AG04450 (cell line): ENCODE results near the gene CNNM3. TPM values are rescaled to one million over a fixed set of nuclear protein-coding genes. Genes with fewer than 3 reads are reported as not detected.
"Not testable (repeated sequence)": the region's sequence is repeated elsewhere in the genome, so short reads cannot be mapped to it uniquely, and the experiment has no call there.

Experiments used
- CTCF ChIA-PET: fragments of 300-600, 350-600 bp; formaldehyde crosslinking; extraction: SDS; loops from one replicate; lab custom pipeline; 2022; ENCODE audit warnings: antibody characterized with exemption, inconsistent platforms; lab: Charles Lee
- POLR2A ChIA-PET: fragments of 350-600 bp; formaldehyde crosslinking; extraction: SDS; loops from one replicate; lab custom pipeline; 2021; ENCODE audit warnings: antibody characterized with exemption, inconsistent platforms; lab: Yijun Ruan, JAX
- DNase-seq: peaks from one replicate; pipeline ENCODE4 v3.0.0-alpha.2; 2011; ENCODE audit warnings: low read depth, low spot score
- H3K27ac ChIP-seq: one replicate; pipeline ENCODE4 v1.5.1; 2012; ENCODE audit warnings: low read depth, low read length, control low read depth
- H3K27me3 ChIP-seq: one replicate; pipeline ENCODE4 v1.6.0; 2012; ENCODE audit warnings: low read length; ENCODE audit not compliant: control insufficient read depth, insufficient read depth
- H3K4me3 ChIP-seq: 2 replicates; pipeline ENCODE4 v1.5.1; 2011; ENCODE audit warnings: mild to moderate bottlenecking, low read depth, low read length, control low read depth
- H3K9me3 ChIP-seq: 2 replicates; pipeline ENCODE4 v1.5.1; 2012; ENCODE audit warnings: low read length; ENCODE audit not compliant: control insufficient read depth, insufficient read depth
- CTCF ChIP-seq: IDR thresholded peaks from 2 replicates; pipeline ENCODE4 v1.5.1; 2011; ENCODE audit warnings: low read depth, low read length, control low read depth, inconsistent platforms
- polyA plus RNA-seq: library from polyadenylated mRNA; depleted of rRNA; stranded (reverse); fragments of >200 nt; gene quantifications from 2 replicates; pipeline ENCODE4 v1.2.3, GENCODE V29; 2011

CNNM3 gene
- polyA plus RNA-seq, 1 experiment = 5.1 TPM

- Histone ChIP-seq H3K27me3 (no peaks in the 10 kb centered on the region), H3K9me3 (no peaks in the 10 kb centered on the region), H3K27ac (no peak overlapping the region), H3K4me3 (no peak overlapping the region)
- ChIA-PET POLR2A (no interaction called here), CTCF (interaction anchor here (1.1 kb wide), 1 partner anchor 7 kb away, joined by 3 read pairs; no protein-coding TSS in a partner anchor)
- no peak for DNase-seq
- no peak for TF ChIP-seq CTCF
These were observed 23.0 kb upstream of the CNNM3 start for GRCh38 chr2:96792772-96793749.

DNA sequence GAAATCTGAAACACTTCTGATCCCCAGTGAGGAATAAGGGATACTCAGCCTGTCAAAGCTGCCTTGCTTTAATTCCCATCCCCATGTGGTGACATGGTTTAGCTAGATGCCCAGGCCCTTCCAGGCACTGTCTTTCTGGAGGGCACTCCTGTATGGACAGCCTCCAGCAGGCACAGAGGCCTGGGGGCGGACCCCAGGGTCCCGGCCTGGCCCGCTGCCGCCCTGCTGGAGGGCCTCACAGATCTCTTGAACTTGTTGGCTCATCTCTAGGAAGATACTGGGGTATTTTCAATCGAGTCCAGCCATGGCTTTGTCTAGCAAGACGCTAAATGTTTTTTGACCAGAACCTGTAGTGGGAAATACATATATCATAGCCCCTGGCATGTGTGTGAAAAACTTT, 21.0 kb upstream of the CNNM3 start:
- CTCF ChIA-PET = no interaction called here
- POLR2A ChIA-PET = no interaction called here
- no peak for TF ChIP-seq CTCF
- H3K9me3 ChIP-seq = no peaks in the 10 kb centered on the region
- no peak overlapping the region for H3K4me3 ChIP-seq
- DNase-seq = no peak
- no peak overlapping the region for H3K27ac ChIP-seq
- H3K27me3 ChIP-seq = no peaks in the 10 kb centered on the region

DNA sequence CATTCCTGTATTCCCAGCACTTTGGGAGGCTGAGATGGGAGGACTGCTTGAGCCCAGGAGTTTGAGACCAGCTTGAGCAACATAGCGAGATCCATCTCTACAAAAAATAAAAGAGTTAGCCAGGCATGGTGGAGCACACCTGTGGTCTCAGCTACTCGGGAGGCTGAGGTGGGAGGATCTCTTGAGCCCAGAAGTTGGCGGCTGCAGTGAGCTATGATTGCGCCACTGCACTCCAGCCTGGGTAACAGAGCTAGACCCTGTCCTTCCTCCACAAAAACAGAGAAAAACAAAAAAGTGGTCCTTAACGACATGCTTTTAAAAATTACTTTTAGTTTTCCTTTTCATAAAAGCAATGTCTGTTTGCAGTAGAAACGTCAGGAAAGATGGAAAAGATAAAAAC, 19.6 kb upstream of the CNNM3 start:
- DNase-seq, CTCF ChIA-PET, POLR2A ChIA-PET, H3K27me3 ChIP-seq, H3K9me3 ChIP-seq, H3K27ac ChIP-seq, H3K4me3 ChIP-seq: not testable (repeated sequence)

DNA sequence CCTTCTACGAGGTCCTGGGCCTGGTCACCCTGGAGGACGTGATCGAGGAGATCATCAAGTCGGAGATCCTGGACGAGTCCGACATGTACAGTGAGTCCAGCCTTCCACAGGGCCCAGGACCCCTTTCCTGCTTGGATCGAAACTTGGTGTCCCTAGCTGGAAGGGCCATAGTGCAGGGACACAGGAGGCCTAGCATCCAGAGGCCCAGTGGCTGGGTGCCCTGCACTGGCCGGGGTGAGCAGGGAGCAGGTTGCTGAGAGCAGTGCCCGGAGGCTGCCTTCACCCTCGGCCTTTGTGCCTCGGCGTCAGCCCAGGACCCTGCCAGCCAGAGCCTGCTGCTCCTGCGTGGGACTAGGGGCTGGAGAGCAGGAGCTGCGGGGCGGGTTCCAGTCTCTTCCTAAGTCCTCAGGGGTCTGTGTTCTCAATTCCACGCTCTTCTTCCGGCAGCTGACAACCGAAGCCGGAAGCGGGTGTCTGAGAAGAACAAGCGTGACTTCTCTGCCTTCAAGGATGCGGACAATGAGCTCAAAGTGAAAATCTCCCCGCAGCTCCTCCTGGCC, 18.9 kb upstream of the CNNM3 start:
- ChIA-PET CTCF (no interaction called here), POLR2A (no interaction called here)
- no peak for TF ChIP-seq CTCF
- H3K27me3 ChIP-seq = no peaks in the 10 kb centered on the region
- H3K4me3 ChIP-seq = no peak overlapping the region
- no peak overlapping the region for H3K27ac ChIP-seq
- DNase-seq = no peak
- 0 out of 2 replicates have a peak, but pooled peaks cover under 1% of the 10 kb centered on the region for H3K9me3 ChIP-seq

GRCh38 chr2:96798733-96799622, 17.1 kb upstream of the CNNM3 start:
- CTCF ChIA-PET = interaction anchor here (1.6 kb wide), 1 partner anchor 35 kb away, joined by 4 read pairs; no protein-coding TSS in a partner anchor
- Histone ChIP-seq H3K4me3 (no peak overlapping the region), H3K27ac (no peak overlapping the region), H3K27me3 (no peaks in the 10 kb centered on the region), H3K9me3 (0 out of 2 replicates have a peak, but pooled peaks cover 3% of the 10 kb centered on the region)
- DNase-seq = no peak
- TF ChIP-seq CTCF = no peak
- POLR2A ChIA-PET = no interaction called here
